ENCODE data around the gene NCAM2. TPM values are rescaled to one million over a fixed set of nuclear protein-coding genes. Genes with fewer than 3 reads are reported as not detected.

The NCAM2 gene
- total RNA-seq, 1 experiment from 2014 or later = 2.4 TPM

GRCh38 chr21:21268061-21268471 lies 269.9 kb downstream of the NCAM2 start:
- Histone ChIP-seq H3K9ac (ENCODE audit: low read length) (no peak overlapping the region), H3K4me1 (ENCODE audit: insufficient read depth, low read length) (no peaks in the 10 kb centered on the region), H3K79me2 (ENCODE audit: low read length) (no peaks in the 10 kb centered on the region), H2AFZ (ENCODE audit: low read length) (no peak overlapping the region), H3K27ac (ENCODE audit: low read length) (no peak overlapping the region), H3K4me2 (ENCODE audit: low read length) (no peak overlapping the region), H3K9me2 (replicated peaks; ENCODE audit: low read length) (no peaks in the 10 kb centered on the region), H3K9me3 (ENCODE audit: low read length) (no peaks in the 10 kb centered on the region), H4K20me1 (ENCODE audit: low read length) (no peaks in the 10 kb centered on the region), H3K36me3 (ENCODE audit: low read depth, low read length) (no peaks in the 10 kb centered on the region), H3K27me3 (ENCODE audit: low read length) (no peaks in the 10 kb centered on the region), H3F3A (ENCODE audit: low read length, unreplicated experiment) (no peaks in the 10 kb centered on the region), H3K4me3 (ENCODE audit: low read length) (no peak overlapping the region)
- DNase-seq = no peak
- intact Hi-C loops (cut with micrococcal nuclease) = no loop called here
- ChIA-PET POLR2A (ENCODE audit: unreplicated experiment) (no interaction called here), CTCF (no interaction called here)
- ATAC-seq = no peak
- BruUV-seq (replicated peaks) = no TSS peak
- TF ChIP-seq EZH2phosphoT487 (IDR thresholded peaks at IDR 0.05; ENCODE audit: borderline replicate concordance, low read length) = no peak
- TF ChIP-seq EZH2 (IDR thresholded peaks at IDR 0.05; ENCODE audit: low read length, unreplicated experiment) = no peak
- no peak for TF ChIP-seq CTCF (conservative IDR thresholded peaks at IDR 0.05; ENCODE audit: low read depth, low read length)

- Histone ChIP-seq H4K20me1 (ENCODE audit: low read length) (no peaks in the 10 kb centered on the region), H2AFZ (ENCODE audit: low read length) (no peak overlapping the region), H3K79me2 (ENCODE audit: low read length) (no peaks in the 10 kb centered on the region), H3F3A (ENCODE audit: low read length, unreplicated experiment) (no peaks in the 10 kb centered on the region), H3K4me1 (ENCODE audit: insufficient read depth, low read length) (no peaks in the 10 kb centered on the region), H3K9me2 (replicated peaks; ENCODE audit: low read length) (no peaks in the 10 kb centered on the region), H3K27me3 (ENCODE audit: low read length) (no peaks in the 10 kb centered on the region), H3K4me3 (ENCODE audit: low read length) (no peak overlapping the region), H3K9me3 (ENCODE audit: low read length) (no peaks in the 10 kb centered on the region), H3K36me3 (ENCODE audit: low read depth, low read length) (no peaks in the 10 kb centered on the region), H3K9ac (ENCODE audit: low read length) (no peak overlapping the region), H3K4me2 (ENCODE audit: low read length) (no peak overlapping the region), H3K27ac (ENCODE audit: low read length) (no peak overlapping the region)
- ChIA-PET POLR2A (ENCODE audit: unreplicated experiment) (no interaction called here), CTCF (no interaction called here)
- DNase-seq = no peak
- no peak for ATAC-seq
- no peak for TF ChIP-seq EZH2phosphoT487 (IDR thresholded peaks at IDR 0.05; ENCODE audit: borderline replicate concordance, low read length)
- no peak for TF ChIP-seq CTCF (conservative IDR thresholded peaks at IDR 0.05; ENCODE audit: low read depth, low read length)
- TF ChIP-seq EZH2 (IDR thresholded peaks at IDR 0.05; ENCODE audit: low read length, unreplicated experiment) = no peak
- intact Hi-C loops (cut with micrococcal nuclease) = no loop called here
- BruUV-seq (replicated peaks) = no TSS peak
Measured at GRCh38 chr21:21268885-21269284, 270.7 kb downstream of the NCAM2 start.

- Histone ChIP-seq H3K9ac (ENCODE audit: low read length) (no peak overlapping the region), H3K4me2 (ENCODE audit: low read length) (no peak overlapping the region), H3K27ac (ENCODE audit: low read length) (no peak overlapping the region), H4K20me1 (ENCODE audit: low read length) (no peaks in the 10 kb centered on the region), H3K27me3 (ENCODE audit: low read length) (no peaks in the 10 kb centered on the region), H3K36me3 (ENCODE audit: low read depth, low read length) (no peaks in the 10 kb centered on the region), H3K4me3 (ENCODE audit: low read length) (no peak overlapping the region), H3K9me2 (replicated peaks; ENCODE audit: low read length) (no peaks in the 10 kb centered on the region), H3K79me2 (ENCODE audit: low read length) (no peaks in the 10 kb centered on the region), H3K9me3 (ENCODE audit: low read length) (no peaks in the 10 kb centered on the region), H3K4me1 (ENCODE audit: insufficient read depth, low read length) (no peaks in the 10 kb centered on the region), H3F3A (ENCODE audit: low read length, unreplicated experiment) (no peaks in the 10 kb centered on the region), H2AFZ (ENCODE audit: low read length) (no peak overlapping the region)
- ChIA-PET POLR2A (ENCODE audit: unreplicated experiment) (no interaction called here), CTCF (no interaction called here)
- ATAC-seq = no peak
- BruUV-seq (replicated peaks) = no TSS peak
- DNase-seq = no peak
- TF ChIP-seq CTCF (conservative IDR thresholded peaks at IDR 0.05; ENCODE audit: low read depth, low read length) (no peak), EZH2phosphoT487 (IDR thresholded peaks at IDR 0.05; ENCODE audit: borderline replicate concordance, low read length) (no peak), EZH2 (IDR thresholded peaks at IDR 0.05; ENCODE audit: low read length, unreplicated experiment) (no peak)
- intact Hi-C loops (cut with micrococcal nuclease) = no loop called here
Measured at GRCh38 chr21:21279193-21279901, 281.1 kb downstream of the NCAM2 start.

Measured in PC-3 (cell line).